Inflammatory macrophage treated with lipopolysaccharide for 4 hours (primary cell): Measurements from ENCODE around the gene EOLA1.
"Not testable (repeated sequence)": the region's sequence is repeated elsewhere in the genome, so short reads cannot be mapped to it uniquely, and the experiment has no call there.

ENCODE experiments used
- DNase-seq: peaks from one replicate; pipeline ENCODE4 v3.0.0-alpha.2; 2020

The EOLA1 gene

GRCh38 chrX:149546962-149547361 lies 6.2 kb downstream of the EOLA1 start:
- not testable (repeated sequence) for DNase-seq

- not testable (repeated sequence) for DNase-seq
Observed at GRCh38 chrX:149547782-149548181, 7.0 kb downstream of the EOLA1 start.

GRCh38 chrX:149549701-149550100 lies 8.9 kb downstream of the EOLA1 start, which contains the start of gene HSFX3:
HSFX3 (minus strand) TSS chrX:149549924; CDS start chrX:149549852, 72 bp downstream.
- DNase-seq = not testable (repeated sequence)

GRCh38 chrX:149550454-149550853 lies 9.6 kb downstream of the EOLA1 start:
- DNase-seq = not testable (repeated sequence)

- DNase-seq = not testable (repeated sequence)
Observed at GRCh38 chrX:149551245-149551938, 10.6 kb downstream of the EOLA1 start.

- not testable (repeated sequence) for DNase-seq
Observed at GRCh38 chrX:149551939-149552248, 11.1 kb downstream of the EOLA1 start.

GRCh38 chrX:149555251-149555650 lies 14.4 kb downstream of the EOLA1 start:
- not testable (repeated sequence) for DNase-seq

GRCh38 chrX:149563359-149563758 lies 22.5 kb downstream of the EOLA1 start:
- no peak for DNase-seq

GRCh38 chrX:149567621-149568417 lies 27.0 kb downstream of the EOLA1 start:
- no peak for DNase-seq

GRCh38 chrX:149568701-149569296 lies 28.0 kb downstream of the EOLA1 start:
- DNase-seq = no peak

- no peak for DNase-seq
Observed at GRCh38 chrX:149569770-149570169, 29.0 kb downstream of the EOLA1 start.

GRCh38 chrX:149570668-149571067 lies 29.9 kb downstream of the EOLA1 start:
- DNase-seq = peak; percentile 20

- no peak for DNase-seq
Observed at GRCh38 chrX:149571770-149572169, 31.0 kb downstream of the EOLA1 start.

GRCh38 chrX:149572743-149573142 lies 31.9 kb downstream of the EOLA1 start:
- DNase-seq = no peak

- not testable (repeated sequence) for DNase-seq
Observed at GRCh38 chrX:149573456-149573855, 32.6 kb downstream of the EOLA1 start.

GRCh38 chrX:149585631-149586030 lies 44.8 kb downstream of the EOLA1 start:
- DNase-seq = not testable (repeated sequence)

- DNase-seq = not testable (repeated sequence)
Observed at GRCh38 chrX:149587359-149587758, 46.5 kb downstream of the EOLA1 start, which contains the start of gene MAGEA9B. MAGEA9B (minus strand) TSS chrX:149587459; CDS start chrX:149583179, 4,280 bp downstream.

- not testable (repeated sequence) for DNase-seq
Observed at GRCh38 chrX:149590993-149591392, 50.2 kb downstream of the EOLA1 start.

GRCh38 chrX:149595214-149595613 lies 54.4 kb downstream of the EOLA1 start, which contains the start of gene HSFX2:
HSFX2 (minus strand) TSS chrX:149595314; CDS start chrX:149594700, 614 bp downstream.
- DNase-seq = not testable (repeated sequence)

- DNase-seq = not testable (repeated sequence)
Observed at GRCh38 chrX:149595943-149596342, 55.1 kb downstream of the EOLA1 start.
